ENCODE measurements around the gene GOLGA8Q.
"Not testable (repeated sequence)": the region's sequence is repeated elsewhere in the genome, so short reads cannot be mapped to it uniquely, and the experiment has no call there.

GOLGA8Q gene, protein sequence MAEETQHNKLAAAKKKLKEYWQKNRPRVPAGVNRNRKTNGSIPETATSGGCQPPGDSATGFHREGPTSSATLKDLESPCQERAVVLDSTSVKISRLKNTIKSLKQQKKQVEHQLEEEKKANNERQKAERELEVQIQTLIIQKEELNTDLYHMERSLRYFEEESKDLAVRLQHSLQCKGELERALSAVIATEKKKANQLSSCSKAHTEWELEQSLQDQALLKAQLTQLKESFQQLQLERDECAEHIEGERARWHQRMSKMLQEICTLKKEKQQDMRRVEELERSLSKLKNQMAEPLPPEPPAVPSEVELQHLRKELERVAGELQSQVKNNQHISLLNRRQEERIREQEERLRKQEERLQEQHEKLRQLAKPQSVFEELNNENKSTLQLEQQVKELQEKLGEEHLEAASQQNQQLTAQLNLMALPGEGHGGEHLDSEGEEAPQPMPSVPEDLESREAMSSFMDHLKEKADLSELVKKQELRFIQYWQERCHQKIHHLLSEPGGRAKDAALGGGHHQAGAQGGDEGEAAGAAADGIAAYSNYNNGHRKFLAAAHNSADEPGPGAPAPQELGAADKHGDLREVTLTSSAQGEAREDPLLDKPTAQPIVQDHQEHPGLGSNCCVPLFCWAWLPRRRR

DNA sequence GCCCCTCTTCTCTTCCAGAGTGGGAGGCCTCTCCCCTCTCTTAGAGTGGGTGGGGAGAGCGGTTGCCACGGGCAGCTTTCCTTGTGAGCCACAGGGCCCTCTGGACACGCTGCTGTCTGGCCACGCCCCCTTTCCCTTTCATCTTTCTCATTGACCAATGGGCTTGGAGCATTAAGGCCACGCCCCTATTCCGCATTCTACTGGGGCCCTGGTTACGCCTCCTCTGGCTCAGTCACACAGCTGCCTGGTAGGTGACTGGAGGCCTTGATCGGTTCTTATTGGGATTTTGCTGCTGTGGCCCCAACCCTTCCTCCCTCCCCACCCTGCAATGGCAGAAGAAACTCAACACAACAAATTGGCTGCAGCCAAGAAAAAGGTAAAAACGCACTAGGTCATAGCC lies at the start of gene GOLGA8Q:
TSS of gene GOLGA8Q (plus strand) at position 301 of the 400 bp plus-strand sequence. CDS start at position 329, 28 bp downstream.
- not testable (repeated sequence) for DNase-seq

DNA sequence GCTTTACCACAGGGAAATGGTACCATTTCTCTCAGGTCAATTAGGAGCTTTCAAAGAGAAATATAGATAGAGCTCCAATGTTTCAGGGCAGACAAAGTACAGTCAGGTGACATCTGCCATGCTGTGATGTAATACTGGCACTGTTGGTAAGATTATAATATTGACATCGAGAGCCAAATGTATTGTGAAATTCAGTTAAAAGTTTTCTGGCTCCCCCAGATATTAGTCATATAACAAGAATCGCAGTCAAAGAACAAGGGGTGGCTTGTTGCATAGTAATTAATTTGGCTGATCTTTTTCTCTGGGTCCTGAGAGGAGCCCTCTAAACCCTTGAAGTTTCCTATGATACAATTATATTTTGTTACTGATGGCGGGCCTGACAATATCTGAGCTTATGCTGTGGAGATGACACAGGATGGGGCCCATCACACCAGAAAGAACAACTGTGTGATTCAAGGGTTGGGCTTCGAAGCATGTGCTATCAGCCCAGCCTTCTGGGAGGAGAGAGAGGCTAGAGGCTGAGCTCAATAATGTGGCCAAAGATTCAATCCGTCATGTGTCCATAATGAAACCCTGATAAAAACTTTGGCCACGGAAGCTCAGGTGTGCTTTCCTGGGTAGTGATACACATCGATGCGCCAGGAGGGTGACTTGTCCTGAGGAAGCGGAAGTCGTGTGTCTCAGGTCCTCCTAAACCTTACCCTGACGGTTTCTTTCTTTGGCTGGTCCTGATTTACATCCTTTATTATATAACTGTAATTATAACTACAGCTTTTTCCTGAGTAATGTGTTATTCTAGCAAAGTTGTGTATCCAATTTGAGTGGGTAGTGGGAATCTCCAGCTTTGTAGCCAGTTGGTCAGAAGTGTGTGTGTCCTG lies 48.7 kb upstream of the GOLGA8Q start:
- not testable (repeated sequence) for DNase-seq

DNA sequence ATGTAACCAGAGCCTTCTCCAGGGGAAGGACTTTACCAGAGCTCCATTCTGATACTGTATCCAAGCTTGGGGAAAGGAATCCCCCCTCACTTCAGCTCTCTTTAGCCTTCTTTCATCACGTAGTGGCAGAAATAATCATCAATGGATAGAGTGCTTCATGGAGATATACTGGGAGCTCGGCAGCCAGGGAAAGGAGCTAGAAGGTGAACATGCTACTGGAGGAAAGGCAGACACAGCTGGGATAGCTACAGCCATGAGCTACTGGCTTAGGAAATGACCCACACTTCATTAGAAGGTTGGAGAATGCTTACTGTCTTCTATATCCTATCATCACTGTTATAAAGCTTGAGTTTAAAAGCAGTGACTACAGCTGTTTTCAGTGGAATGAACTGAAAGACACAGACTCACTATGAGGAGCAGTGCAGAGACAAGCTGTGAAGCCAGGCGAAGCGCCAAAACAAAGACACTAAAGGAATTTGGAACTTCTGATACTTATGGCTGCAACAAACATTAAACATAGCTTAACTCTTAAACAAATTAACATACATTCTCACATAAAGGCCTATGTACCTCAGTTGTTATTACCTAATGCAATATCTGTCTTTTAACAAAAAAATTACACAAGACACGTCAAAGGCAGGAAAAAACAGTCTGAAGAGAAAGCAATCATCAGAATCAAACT lies 47.5 kb upstream of the GOLGA8Q start:
- DNase-seq: not testable (repeated sequence)

DNA sequence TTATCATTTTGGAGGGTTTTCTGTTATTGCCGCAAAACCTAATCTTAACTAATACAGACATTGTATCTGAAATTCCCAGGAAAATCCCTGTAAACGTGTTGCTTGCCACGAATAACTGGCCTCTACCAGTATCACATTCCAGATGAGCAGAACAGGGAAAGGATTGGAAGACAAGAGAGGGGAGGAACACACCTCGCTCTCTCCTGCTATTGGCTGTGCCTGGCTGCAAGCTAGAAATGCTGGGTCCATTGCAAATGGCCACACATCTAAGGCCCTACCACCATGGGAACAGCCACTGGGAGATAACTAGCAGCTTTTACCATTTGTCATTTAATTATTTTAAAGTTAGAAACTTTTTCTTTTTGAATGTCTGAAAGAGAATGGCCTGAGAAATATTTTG lies 37.3 kb upstream of the GOLGA8Q start:
- DNase-seq: not testable (repeated sequence)

DNA sequence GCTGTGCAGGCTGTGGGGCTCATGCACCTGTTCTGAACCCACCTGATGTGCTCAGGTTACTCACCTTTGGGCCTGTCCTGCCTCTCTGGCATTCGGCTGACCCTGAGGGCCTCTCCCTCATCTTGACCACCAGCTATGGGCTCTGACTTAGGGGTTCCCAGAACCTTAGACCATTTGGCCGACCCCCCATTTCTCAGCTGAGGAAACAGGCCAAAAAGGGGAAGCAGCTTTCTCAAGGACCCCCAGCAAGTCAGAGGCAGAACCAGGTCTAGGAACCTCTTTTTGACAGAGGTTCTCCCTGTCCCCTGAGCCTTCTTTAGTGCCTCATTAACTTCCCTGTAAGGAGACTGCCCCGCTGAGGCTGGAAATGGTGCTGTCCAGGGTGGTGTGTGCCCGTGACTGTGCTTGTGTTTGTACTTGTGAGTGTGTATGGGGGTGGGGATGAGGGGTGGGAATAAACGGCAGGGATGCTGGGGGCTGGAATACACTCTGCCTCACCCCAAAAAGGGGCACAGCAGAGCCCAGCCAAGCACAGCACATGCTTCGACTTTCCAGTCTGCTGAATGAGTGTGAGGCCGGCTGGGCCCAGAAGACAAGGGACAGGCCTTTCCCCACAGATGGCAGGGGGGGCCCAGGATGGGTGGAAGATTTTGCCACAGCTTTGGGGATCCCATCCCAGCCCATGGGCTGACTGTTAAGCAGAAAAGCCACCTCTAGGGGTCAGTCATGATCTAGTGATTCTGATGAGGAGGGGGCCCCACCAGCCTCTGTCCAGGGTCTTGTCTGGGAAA lies 28.2 kb upstream of the GOLGA8Q start:
- not testable (repeated sequence) for DNase-seq

DNA sequence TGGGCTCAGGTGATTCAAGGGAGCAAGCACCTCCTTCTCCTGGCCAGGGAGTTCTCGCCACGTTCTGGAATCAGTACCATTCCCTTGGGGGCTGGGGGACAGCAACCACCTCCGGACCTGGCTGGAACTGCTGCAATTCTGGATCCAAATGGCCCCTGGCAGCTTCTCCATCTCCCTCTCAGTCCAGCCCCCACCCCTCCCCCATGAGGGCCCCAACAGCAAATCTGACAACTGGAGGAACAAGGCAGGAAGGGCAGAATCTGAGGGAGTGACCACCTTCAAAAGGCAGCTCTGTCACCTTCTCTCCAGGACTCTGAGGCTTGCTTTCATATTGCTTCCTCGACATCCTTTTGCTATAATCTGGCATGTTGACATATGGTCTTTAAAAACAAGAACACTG lies 25.9 kb upstream of the GOLGA8Q start:
- DNase-seq: not testable (repeated sequence)

DNA sequence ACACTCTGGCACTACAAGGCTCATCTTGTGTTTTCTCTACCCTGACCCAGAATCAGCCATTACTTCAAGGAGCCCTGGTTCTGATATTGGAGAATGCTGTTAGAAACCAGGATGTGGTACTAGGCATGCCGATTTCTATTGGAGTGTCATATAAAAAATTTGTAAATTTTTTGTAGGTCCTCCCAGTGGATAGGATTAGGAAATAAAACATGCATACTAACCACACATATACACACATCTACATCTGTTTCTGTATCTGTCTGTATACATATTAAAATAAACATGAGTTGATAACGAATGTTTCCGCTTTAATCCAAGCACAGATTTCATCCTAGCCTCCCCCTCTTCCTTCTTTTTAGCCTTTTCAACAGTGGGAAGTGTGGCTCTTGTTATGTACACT lies 22.8 kb upstream of the GOLGA8Q start:
- not testable (repeated sequence) for DNase-seq

DNA sequence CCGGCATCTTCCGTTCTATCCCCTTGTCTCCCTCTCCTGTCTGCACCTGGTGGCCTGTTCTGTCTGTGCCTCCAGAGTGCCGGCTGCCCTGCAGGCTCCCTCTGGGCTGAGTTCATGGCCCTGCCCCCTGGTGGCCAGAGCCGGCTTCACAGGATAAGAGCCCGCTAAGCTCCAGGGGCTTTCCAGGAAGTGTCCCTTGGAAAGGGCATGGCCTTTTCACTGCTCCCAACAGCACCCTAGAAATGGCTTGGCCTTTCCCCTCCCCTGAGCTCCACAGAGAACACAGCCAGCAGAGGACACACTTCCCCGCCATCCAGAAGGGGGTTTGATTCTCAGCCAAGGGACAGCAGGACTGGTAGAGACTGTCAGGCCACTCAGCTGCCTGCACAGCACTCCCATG lies 15.1 kb downstream of the GOLGA8Q start:
- DNase-seq: not testable (repeated sequence)

DNA sequence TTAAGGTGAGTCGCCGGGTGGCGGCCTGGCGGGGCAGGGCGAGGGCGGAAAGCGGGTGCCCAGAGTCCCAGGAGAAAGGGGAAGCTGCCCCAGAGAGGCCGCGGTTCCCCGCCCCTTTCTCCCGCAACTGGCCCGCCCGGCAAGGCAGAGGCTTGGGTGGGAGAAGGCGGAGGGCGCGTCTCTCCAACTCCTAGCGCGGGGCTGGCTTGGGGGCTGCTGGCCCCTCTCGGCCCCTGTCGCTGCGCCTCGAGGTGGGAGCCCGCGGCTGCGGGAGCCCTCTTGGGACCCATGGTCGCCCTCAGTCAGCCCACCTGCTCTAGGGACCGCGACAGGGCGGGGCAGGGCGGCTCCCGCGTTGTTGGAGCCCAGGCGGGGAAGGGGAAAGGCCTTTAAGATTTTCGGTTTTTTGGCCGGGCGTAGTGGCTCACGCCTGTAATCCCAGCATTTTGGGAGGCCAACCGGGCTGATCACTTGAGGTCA lies 21.2 kb downstream of the GOLGA8Q start:
- DNase-seq: not testable (repeated sequence)

DNA sequence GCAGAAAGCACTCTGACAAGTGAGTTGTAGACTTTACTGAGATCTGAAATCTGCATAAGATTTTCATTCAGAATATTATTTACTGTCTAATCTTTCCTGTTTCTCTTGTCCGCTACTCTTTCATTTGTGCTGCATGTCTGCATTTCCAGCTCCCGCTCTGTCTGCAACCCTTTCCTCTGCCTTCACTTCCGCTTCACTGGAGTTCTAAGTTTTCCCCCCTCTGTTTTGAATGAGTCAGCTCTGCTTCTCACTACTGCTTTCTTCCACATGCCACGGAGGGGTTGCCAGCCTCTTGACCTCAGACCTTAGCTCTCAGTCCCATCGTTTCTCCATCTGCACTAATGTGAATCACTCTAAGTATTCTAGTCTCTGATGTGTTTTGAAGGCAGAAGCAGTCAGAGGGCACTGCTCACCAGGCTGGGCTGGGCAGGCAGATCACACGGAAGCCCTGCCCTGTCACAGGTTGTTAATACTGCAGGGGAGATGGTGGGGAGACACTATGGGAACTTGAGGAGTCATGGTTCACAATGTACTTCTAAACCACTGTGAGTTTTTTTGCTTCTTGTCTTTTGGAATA lies 27.6 kb downstream of the GOLGA8Q start:
- DNase-seq: not testable (repeated sequence)

DNA sequence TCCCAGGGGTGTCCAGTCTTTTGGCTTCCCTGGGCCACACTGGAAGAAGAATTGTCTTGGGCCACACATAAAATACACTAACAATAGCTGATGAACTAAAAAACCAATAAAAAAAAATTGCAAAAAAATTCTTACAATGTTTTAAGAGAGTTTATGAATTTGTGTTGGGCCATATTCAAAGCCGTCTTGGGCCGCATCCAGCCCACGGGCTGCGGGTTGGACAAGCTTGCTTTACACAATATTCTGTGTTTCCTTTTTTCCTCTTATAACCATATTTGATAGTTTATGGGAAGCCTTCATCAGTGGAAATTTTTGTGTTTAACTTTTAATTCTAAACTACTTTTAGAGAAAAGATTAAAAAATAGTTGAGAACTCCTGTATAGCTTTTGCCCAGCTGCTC lies 28.9 kb downstream of the GOLGA8Q start:
- DNase-seq: not testable (repeated sequence)

DNA sequence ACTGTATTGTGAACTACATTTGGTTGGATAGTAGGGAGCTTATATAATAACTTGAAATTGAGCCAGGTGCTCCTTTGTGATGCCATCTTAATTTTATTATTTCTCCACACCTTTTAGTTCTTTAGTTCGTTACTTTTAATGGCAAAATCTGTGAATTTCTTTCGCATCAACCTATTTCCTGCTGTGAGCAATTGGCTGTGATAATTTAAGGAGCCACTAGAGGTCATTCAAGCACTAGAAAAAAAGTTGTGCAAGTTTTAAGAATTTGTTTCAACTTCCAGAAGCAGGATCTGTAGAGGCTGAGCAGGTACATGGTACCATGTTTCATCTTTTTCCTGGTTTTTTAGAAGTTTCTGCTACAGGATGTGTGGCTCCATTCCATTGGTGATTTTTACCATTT lies 47.1 kb downstream of the GOLGA8Q start:
- DNase-seq: not testable (repeated sequence)

DNA sequence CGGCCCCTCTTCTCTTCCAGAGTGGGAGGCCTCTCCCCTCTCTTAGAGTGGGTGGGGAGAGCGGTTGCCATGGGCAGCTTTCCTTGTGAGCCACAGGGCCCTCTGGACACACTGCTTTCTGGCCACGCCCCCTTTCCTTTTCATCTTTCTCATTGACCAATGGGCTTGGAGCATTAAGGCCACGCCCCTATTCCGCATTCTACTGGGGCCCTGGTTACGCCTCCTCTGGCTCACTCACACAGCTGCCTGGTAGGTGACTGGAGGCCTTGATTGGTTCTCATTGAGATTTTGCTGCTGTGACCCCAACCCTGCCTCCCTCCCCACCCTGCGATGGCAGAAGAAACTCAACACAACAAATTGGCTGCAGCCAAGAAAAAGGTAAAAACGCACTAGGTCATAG lies 51.9 kb downstream of the GOLGA8Q start, which contains the start of gene GOLGA8H:
TSS of gene GOLGA8H (plus strand) at position 233 of the 400 bp plus-strand sequence. CDS start at position 331, 98 bp downstream.
- not testable (repeated sequence) for DNase-seq

Measured in stimulated activated naive CD4-positive, alpha-beta T cell treated with Interleukin-2 at 50 U/mL for 16 hours (primary cell).